ENCODE measurements around the gene PPAT.
"Not testable (repeated sequence)": the region's sequence is repeated elsewhere in the genome, so short reads cannot be mapped to it uniquely, and the experiment has no call there.

PPAT gene

DNA sequence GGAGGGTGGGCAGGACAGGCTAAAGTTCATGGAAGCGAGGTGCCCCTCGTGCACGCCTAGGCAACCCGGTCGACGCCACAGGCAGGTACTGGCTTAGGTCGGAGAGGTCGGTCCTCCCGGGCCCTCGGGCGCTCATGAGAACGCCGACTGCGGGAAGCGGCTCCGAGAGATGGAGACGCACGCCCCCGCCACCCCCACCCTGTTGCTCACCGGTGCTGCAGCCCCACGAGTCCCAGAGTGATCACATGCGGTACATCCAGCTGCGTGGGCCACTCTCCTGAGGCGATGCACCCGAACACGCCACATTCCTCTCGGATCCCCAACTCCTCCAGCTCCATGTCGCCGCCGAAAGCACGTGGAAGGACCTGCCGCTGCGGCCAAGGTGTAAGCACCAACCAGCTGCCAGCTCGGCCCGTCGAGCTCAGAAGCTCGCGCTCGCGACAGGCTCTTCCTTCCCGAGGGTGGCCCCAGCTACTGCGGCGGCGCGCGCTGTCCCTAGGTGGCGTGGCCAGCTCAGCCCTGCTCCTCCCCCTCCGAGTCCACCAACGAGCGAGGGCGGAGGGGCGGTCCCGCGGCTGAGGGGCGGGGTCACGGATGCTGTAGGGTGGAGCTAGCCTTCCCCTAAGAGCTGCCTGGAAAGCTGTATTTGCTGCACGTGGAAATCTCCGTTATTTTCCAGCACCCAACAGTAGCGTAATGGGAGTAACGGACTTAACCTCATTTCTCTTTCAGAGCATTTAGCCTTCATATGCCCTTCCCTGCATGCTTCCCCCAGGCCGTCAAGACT is at the start of gene PPAT:
TSS of gene PPAT (minus strand) at position 476 of the 787 bp plus-strand sequence. CDS start at position 338, 138 bp downstream.
- DNase-seq (ENCODE audit: low spot score in 2 of 2) = peak; percentile 98 to 99
- H3K9me3 Mint-ChIP-seq = no peaks in the 10 kb centered on the region
- H3K27me3 Mint-ChIP-seq = no peaks in the 10 kb centered on the region
- peaks cover 16% of the 10 kb centered on the region for H3K4me1 Mint-ChIP-seq
- peak; percentile 76 for ATAC-seq (ENCODE audit: low read depth)
- no peaks in the 10 kb centered on the region for H3K36me3 Mint-ChIP-seq
- H3K27ac Mint-ChIP-seq = peak within 1 kb of the TSS; percentile 76
- peak within 1 kb of the TSS; percentile 91 for H3K4me3 Mint-ChIP-seq

DNA sequence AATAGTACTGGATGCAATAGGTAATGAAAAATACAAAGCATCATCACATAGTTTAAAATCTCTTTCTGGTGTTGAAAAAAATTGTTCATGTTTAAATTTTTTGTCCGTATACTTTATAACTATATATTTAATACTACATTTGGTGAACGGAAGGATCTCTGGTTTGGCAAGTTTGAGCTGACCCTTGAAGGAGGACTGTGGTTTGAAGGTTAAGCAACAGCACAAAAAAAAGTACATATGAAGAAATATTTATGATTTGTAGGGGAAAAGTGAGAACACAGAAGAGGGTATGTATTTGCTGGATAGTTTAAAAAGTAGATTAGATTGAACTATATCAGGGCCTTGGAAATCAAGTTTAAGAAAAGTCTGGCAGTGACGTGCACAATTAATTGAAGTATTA is 45.3 kb upstream of the PPAT start:
- DNase-seq (ENCODE audit: low spot score in 2 of 2) = no peak

DNA sequence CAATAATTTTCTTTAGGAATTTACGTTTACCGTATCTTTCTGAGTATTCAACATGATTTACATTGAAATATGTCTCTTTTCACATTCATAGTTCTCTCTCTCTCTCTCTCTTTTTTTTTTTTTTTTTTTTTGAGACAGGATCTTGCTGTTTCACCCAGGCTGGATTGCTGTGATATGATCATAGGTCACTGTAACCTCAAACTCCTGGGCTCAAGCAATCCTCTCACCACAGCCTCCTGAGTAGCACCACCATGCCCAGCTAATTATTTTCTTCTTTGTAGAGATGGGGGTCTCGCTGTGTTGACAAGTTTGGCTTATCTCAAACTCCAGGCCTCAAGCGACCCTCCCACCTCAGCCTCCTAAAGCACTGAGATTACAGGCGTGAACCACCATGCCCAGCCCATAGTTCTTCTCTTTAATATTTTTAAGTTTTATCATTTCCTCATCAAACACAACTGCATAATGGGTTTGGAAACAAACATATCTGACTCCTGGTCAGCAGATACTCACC is 41.8 kb upstream of the PPAT start:
- Mint-ChIP-seq H3K27me3 (no peaks in the 10 kb centered on the region), H3K27ac (no peak overlapping the region), H3K4me1 (no peaks in the 10 kb centered on the region), H3K36me3 (peaks cover 32% of the 10 kb centered on the region), H3K9me3 (no peaks in the 10 kb centered on the region), H3K4me3 (no peak overlapping the region)
- no peak for DNase-seq (ENCODE audit: low spot score in 2 of 2)
- ATAC-seq (ENCODE audit: low read depth) = no peak

More for the DNA sequence above, 45.3 kb upstream of the PPAT start:
- Mint-ChIP-seq H3K9me3 (no peaks in the 10 kb centered on the region), H3K4me3 (no peak overlapping the region), H3K27ac (no peak overlapping the region), H3K27me3 (no peaks in the 10 kb centered on the region), H3K4me1 (no peaks in the 10 kb centered on the region), H3K36me3 (peaks cover 25% of the 10 kb centered on the region)
- ATAC-seq (ENCODE audit: low read depth) = no peak

DNA sequence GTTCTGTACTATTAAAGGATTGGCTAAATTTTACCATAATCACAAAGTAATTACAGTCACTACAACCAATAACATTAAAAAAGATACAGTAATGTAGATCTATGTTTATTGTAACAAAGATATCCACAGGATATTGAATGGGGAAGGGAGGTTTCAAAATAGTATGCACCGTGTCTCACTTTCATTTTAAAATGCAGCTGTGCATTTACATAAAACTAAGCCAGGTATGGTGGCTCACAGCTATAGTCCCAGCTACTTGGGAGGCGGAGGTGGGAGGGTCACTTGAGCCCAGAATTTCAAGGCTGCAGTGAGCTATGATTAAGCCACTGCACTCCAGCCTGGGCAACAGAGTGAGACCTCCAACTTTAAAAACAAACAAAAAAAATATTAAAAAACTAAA is 40.5 kb upstream of the PPAT start:
- H3K27ac Mint-ChIP-seq = peak overlapping the region; percentile 60
- no peak overlapping the region for H3K4me3 Mint-ChIP-seq
- no peaks in the 10 kb centered on the region for H3K4me1 Mint-ChIP-seq
- ATAC-seq (ENCODE audit: low read depth) (peak; percentile 39), DNase-seq (ENCODE audit: low spot score in 2 of 2) (no peak)
- H3K9me3 Mint-ChIP-seq = no peaks in the 10 kb centered on the region
- H3K27me3 Mint-ChIP-seq = no peaks in the 10 kb centered on the region
- H3K36me3 Mint-ChIP-seq = peaks cover 35% of the 10 kb centered on the region

- no peaks in the 10 kb centered on the region for H3K9me3 Mint-ChIP-seq
- H3K36me3 Mint-ChIP-seq = peaks cover 12% of the 10 kb centered on the region
- peak overlapping the region; percentile 53 for H3K4me3 Mint-ChIP-seq
- no peak overlapping the region for H3K27ac Mint-ChIP-seq
- no peak for DNase-seq (ENCODE audit: low spot score in 2 of 2)
- H3K4me1 Mint-ChIP-seq = peaks cover 25% of the 10 kb centered on the region
- ATAC-seq (ENCODE audit: low read depth) = no peak
- no peaks in the 10 kb centered on the region for H3K27me3 Mint-ChIP-seq
These were observed 34.2 kb upstream of the PPAT start for GRCh38 chr4:56469489-56470210.

DNA sequence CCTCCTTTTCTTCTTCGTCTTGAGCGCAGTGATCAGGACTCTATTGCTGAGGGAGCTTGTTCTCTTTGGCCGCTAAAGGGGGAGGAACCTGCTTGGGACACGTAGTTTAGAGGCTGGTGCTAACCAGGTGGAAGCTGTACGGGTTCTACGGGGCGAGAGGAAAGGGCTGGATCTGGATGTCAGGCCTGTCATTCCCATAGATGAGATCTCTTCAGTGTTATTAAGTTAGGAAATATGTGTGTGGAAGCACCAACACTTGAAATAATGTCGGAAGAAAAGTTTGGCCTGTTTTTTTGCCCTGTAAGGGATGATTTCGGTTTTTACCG is 32.6 kb upstream of the PPAT start:
- Mint-ChIP-seq H3K9me3 (no peaks in the 10 kb centered on the region), H3K4me1 (peaks cover 29% of the 10 kb centered on the region), H3K27me3 (no peaks in the 10 kb centered on the region), H3K27ac (peak overlapping the region; percentile 96), H3K4me3 (peak overlapping the region; percentile 93), H3K36me3 (peaks cover 7% of the 10 kb centered on the region)
- DNase-seq (ENCODE audit: low spot score in 2 of 2) = peak in 1 of 2 donors; percentile 12
- peak; percentile 34 for ATAC-seq (ENCODE audit: low read depth)

DNA sequence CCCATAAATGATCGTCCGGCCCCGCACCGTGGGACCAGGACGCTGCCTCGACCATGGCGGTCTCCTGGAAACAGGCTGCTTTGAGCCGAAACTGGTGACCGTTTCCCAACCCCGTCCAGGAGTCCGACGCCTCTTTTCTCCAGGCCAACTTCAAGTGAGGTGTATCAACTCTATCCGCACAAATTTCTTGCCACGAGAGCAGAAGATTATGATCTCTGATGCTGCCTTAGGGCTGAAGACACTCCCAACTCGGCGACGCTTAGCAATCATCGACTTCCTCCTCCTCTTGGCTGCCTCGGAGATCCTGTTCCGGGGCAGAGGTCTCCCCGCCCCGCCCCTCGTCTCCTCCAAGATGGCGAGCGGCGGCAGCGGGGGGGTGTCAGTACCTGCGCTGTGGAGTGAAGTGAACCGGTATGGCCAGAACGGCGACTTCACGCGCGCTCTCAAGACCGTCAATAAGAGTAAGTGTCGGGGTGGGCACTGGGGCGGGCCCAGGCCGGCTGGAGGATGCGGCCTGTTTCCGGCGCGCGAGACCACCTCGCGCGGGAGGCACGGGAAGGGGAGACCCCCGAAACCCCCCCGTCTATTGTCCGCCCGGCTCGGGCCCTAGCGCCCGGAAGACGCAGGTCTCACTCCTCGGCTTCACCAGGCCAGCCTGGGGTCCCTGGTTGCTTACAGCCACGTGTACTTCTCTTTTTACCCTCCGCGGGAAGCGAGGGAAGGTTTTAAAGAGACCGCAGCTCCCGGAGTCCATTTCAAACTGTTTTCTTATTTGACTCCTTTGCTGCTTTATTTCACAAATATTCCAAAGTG is 32.1 kb upstream of the PPAT start, which contains the start of gene SRP72:
TSS of gene SRP72 (plus strand) at position 334 of the 813 bp plus-strand sequence. CDS start at position 353, 19 bp downstream.
- Mint-ChIP-seq H3K9me3 (no peaks in the 10 kb centered on the region), H3K4me1 (peaks cover 29% of the 10 kb centered on the region), H3K27ac (peak within 1 kb of the TSS; percentile 96), H3K4me3 (peak within 1 kb of the TSS; percentile 93), H3K27me3 (no peaks in the 10 kb centered on the region), H3K36me3 (peaks cover 7% of the 10 kb centered on the region)
- DNase-seq (ENCODE audit: low spot score in 2 of 2) (peak; percentile 76 to 79), ATAC-seq (ENCODE audit: low read depth) (peak; percentile 96)

GRCh38 chr4:56466910-56467283 is 31.5 kb upstream of the PPAT start:
- Mint-ChIP-seq H3K9me3 (no peaks in the 10 kb centered on the region), H3K36me3 (peaks cover 9% of the 10 kb centered on the region), H3K27ac (peak overlapping the region; percentile 96), H3K4me3 (peak overlapping the region; percentile 93), H3K4me1 (peaks cover 31% of the 10 kb centered on the region), H3K27me3 (no peaks in the 10 kb centered on the region)
- ATAC-seq (ENCODE audit: low read depth) = no peak
- DNase-seq (ENCODE audit: low spot score in 2 of 2) = peak in 1 of 2 donors; percentile 0

DNA sequence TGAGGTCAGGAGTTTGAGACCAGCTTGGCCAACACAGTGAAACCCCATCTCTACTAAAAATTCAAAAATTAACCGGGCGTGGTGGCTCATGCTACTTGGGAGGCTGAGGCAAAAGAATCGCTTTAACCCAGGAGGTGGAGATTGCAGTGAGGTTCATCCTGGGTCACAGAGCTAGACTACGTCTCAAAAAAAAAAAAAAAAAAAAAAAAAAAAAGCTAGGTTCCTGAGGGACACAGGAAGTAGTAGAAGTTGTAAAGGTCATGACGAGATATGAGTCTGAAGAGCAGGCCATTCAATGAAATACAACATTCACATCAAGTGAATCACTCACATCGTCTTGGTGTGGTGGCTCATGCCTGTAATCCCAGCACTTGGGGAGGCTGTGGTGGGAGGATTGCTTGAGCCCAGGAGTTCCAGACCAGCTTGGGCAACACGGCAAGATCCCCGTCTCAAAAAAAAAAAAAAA is 30.9 kb upstream of the PPAT start:
- H3K4me3 Mint-ChIP-seq = peak overlapping the region; percentile 93
- not testable (repeated sequence) for ATAC-seq (ENCODE audit: low read depth); H3K9me3 Mint-ChIP-seq; H3K36me3 Mint-ChIP-seq; H3K27me3 Mint-ChIP-seq; DNase-seq (ENCODE audit: low spot score in 2 of 2)
- H3K27ac Mint-ChIP-seq = peak overlapping the region; percentile 96
- peaks cover 32% of the 10 kb centered on the region for H3K4me1 Mint-ChIP-seq

- no peak for DNase-seq (ENCODE audit: low spot score in 2 of 2)
- Mint-ChIP-seq H3K4me3 (peak overlapping the region; percentile 93), H3K4me1 (peaks cover 32% of the 10 kb centered on the region), H3K9me3 (no peaks in the 10 kb centered on the region), H3K36me3 (peaks cover 9% of the 10 kb centered on the region), H3K27me3 (no peaks in the 10 kb centered on the region), H3K27ac (peak overlapping the region; percentile 10)
- ATAC-seq (ENCODE audit: low read depth) = no peak
These were observed 30.3 kb upstream of the PPAT start for GRCh38 chr4:56465599-56466295.

- peaks cover 15% of the 10 kb centered on the region for H3K36me3 Mint-ChIP-seq
- H3K9me3 Mint-ChIP-seq = no peaks in the 10 kb centered on the region
- H3K4me1 Mint-ChIP-seq = peaks cover 33% of the 10 kb centered on the region
- no peaks in the 10 kb centered on the region for H3K27me3 Mint-ChIP-seq
- H3K4me3 Mint-ChIP-seq = no peak overlapping the region
- H3K27ac Mint-ChIP-seq = no peak overlapping the region
- ATAC-seq (ENCODE audit: low read depth) = no peak
- DNase-seq (ENCODE audit: low spot score in 2 of 2) = no peak
These were observed 29.2 kb upstream of the PPAT start for GRCh38 chr4:56464581-56464980.

- Mint-ChIP-seq H3K4me3 (no peak overlapping the region), H3K36me3 (peaks cover 15% of the 10 kb centered on the region), H3K27me3 (no peaks in the 10 kb centered on the region), H3K9me3 (no peaks in the 10 kb centered on the region), H3K4me1 (peaks cover 29% of the 10 kb centered on the region), H3K27ac (no peak overlapping the region)
- ATAC-seq (ENCODE audit: low read depth) (no peak), DNase-seq (ENCODE audit: low spot score in 2 of 2) (no peak)
These were observed 28.3 kb upstream of the PPAT start for GRCh38 chr4:56463711-56464110.

GRCh38 chr4:56462157-56462556 is 26.7 kb upstream of the PPAT start:
- no peak overlapping the region for H3K4me3 Mint-ChIP-seq
- no peak for ATAC-seq (ENCODE audit: low read depth)

More at GRCh38 chr4:56462157-56462556, 26.7 kb upstream of the PPAT start:
- peaks cover 21% of the 10 kb centered on the region for H3K4me1 Mint-ChIP-seq
- H3K36me3 Mint-ChIP-seq = peaks cover 18% of the 10 kb centered on the region
- DNase-seq (ENCODE audit: low spot score in 2 of 2) = no peak
- no peak overlapping the region for H3K27ac Mint-ChIP-seq
- H3K27me3 Mint-ChIP-seq = no peaks in the 10 kb centered on the region
- H3K9me3 Mint-ChIP-seq = no peaks in the 10 kb centered on the region

Data from memory B cell (primary cell).